Islet precursor cell (in vitro differentiated cells): Measurements from ENCODE around the gene NUTM2G.
"Not testable (repeated sequence)": the region's sequence is repeated elsewhere in the genome, so short reads cannot be mapped to it uniquely, and the experiment has no call there.

Experiments used
- DNase-seq: peaks from one replicate; pipeline ENCODE4 v3.0.0-alpha.2; 2018

NUTM2G gene

DNA sequence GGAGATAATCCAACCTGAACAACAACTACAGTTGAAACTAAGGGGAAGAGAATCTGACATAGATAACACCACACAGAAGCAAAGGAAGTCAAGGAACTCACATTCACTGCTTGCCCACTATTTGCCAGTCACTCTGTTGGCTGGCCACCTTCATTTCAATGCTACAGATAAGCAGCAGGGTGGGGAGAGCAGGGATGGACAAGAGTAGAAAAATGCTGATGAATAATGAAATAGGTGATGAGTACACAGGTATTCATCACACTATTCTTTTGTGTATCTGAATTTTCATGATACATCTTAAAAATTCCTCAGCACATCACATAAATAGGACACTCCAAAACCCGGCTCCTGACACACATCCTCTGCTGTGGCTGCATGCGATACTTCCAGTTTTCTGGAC lies 21.9 kb downstream of the NUTM2G start:
- DNase-seq: not testable (repeated sequence)

DNA sequence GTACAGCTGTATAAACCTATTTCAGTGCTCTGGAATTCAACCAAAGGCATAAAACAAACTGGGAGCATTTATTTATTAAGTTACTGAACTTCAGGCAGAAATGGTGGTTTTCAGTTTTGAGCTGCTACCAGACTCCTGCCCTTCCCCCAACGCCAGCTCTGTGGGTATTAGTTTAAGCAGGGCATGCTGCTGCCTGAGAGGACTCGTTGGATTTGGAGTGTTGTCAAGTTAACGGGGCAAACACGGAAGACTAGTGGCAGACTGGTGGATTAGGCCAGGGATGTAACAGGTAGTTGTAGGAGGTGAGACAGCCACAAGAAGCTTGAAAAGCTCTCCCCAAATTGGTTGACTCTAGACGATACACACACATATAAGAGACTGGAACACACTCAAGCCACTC lies 38.9 kb downstream of the NUTM2G start:
- DNase-seq: not testable (repeated sequence)

DNA sequence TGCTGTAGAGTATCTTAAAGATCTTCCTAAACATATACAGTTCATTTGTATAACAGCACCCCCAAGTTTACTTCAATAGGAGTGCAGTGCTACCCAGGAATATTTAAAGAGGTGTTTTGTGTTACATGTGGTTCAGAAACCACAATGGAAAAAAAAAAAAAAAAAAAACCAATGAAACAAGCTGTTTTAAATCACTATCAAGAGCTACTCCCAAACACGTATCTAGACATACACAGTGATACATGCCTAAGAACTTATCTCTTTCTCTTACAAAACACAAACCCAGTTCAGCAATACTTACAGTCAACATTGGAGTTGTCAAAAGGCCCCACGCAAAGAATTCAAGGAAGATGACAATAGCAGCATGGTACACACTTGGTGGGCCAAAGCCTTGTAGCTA lies 43.9 kb downstream of the NUTM2G start:
- not testable (repeated sequence) for DNase-seq

DNA sequence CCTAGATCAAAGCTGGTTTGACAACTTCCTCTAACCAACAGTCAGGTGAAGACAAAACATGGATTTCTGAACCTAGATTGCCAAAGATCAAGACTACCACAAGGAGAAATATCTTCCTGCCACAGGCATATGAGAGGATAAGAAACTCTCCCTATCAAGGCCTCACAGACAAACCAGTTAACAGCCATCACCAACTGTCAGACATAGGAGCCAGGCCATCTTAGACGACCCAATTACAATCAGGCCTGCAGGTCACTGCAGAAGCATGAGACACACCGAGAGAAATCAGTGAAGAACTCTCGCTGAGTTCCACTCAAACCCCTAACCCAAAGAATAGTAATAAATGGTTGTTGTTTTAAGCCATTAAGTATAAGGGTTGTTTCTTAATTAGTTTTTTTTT lies 45.4 kb downstream of the NUTM2G start:
- not testable (repeated sequence) for DNase-seq

DNA sequence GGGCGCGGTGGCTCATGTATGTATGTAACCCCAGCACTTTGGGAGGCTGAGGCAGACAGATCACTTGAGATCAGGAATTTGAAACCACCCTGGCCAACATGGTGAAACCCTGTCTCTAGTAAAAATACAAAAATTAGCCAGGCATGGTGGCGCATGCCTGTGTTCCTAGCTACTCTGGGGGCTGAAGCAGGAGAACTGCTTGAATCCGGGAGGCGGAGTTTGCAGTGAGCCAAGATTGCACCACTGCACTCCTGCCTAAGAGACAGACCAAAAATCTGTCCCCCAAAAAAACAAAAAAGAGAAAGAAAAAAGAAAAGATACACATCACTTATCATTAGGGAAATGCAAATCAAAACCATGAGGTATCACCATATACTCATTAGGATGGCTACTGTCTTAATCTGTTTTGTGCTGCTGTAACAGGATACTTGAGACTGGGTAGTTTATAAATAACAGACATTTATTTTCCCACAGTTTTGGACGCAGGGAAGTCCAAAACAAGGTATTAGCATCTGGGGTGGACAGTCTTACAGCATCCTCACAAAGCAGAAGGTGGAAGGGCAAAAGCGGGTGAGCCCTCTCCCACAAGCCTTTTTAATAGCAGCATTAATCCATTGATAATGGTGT lies 55.0 kb downstream of the NUTM2G start:
- DNase-seq: not testable (repeated sequence)

DNA sequence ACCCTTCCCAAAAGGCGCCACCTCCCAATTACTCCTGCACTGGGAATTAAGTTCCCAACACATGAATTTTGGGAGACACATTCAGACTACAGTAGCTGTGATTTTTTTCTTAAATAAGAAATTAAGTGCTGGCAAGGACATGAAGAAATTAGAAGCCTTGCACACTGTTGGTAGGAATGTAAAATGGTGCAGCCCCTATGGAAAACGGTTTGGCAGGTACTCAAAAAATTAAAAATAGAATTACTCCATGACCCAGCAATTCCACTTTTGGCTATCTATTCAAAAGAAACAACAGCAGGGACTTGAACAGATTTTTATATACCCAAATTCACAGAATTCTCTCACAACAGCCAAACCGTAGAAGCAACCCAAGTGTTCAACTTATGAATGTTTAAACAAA lies 55.5 kb downstream of the NUTM2G start:
- DNase-seq: not testable (repeated sequence)

DNA sequence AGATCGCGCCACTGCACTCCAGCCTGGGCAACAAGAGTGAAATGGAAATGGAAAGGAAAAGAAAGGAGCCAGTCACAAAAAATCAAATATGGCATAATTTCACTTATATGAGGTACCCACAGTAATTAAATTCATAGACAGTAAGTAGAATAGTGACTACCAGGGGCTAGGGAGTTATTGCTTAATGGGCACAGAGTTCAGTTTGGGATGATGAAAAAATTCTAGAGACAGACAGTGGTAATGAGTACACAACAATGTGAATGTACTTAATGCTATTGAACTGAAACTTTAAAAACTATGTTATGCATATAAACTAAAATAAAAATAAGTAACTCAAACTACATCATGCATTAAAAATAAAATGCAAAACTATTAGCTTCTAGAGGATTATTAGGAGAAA lies 56.2 kb downstream of the NUTM2G start:
- not testable (repeated sequence) for DNase-seq
